NCI-H2227 treated with DMSO at 0.1 percent for 48 hours (cell line): ENCODE measurements around the gene GLB1L2.

ENCODE experiments used
- DNase-seq: peaks from one replicate; lab custom pipeline; 2025; lab: John Stamatoyannopoulos, UW

GLB1L2 gene

GRCh38 chr11:134386945-134387344 is 55.2 kb downstream of the GLB1L2 start:
- DNase-seq = no peak

GRCh38 chr11:134387501-134387900 is 55.7 kb downstream of the GLB1L2 start:
- no peak for DNase-seq

- no peak for DNase-seq
Measured at GRCh38 chr11:134388590-134388989, 56.8 kb downstream of the GLB1L2 start.

- DNase-seq = no peak
Measured at GRCh38 chr11:134389464-134390180, 57.8 kb downstream of the GLB1L2 start.

- DNase-seq = no peak
Measured at GRCh38 chr11:134390706-134391569, 59.1 kb downstream of the GLB1L2 start.

- no peak for DNase-seq
Measured at GRCh38 chr11:134391656-134392055, 59.9 kb downstream of the GLB1L2 start.

GRCh38 chr11:134392953-134393615 is 61.3 kb downstream of the GLB1L2 start:
- no peak for DNase-seq

GRCh38 chr11:134393638-134394037 is 61.9 kb downstream of the GLB1L2 start:
- no peak for DNase-seq

GRCh38 chr11:134394311-134394710 is 62.5 kb downstream of the GLB1L2 start:
- DNase-seq = no peak

- no peak for DNase-seq
Measured at GRCh38 chr11:134395002-134395401, 63.2 kb downstream of the GLB1L2 start.

- no peak for DNase-seq
Measured at GRCh38 chr11:134397304-134398078, 65.7 kb downstream of the GLB1L2 start.

GRCh38 chr11:134398079-134398444 is 66.3 kb downstream of the GLB1L2 start:
- no peak for DNase-seq

GRCh38 chr11:134398644-134399292 is 67.0 kb downstream of the GLB1L2 start:
- no peak for DNase-seq

- no peak for DNase-seq
Measured at GRCh38 chr11:134399293-134399654, 67.5 kb downstream of the GLB1L2 start.

- DNase-seq = no peak
Measured at GRCh38 chr11:134399996-134400395, 68.2 kb downstream of the GLB1L2 start.

- no peak for DNase-seq
Measured at GRCh38 chr11:134401825-134402809, 70.3 kb downstream of the GLB1L2 start.

- DNase-seq = no peak
Measured at GRCh38 chr11:134402910-134403309, 71.1 kb downstream of the GLB1L2 start.

- DNase-seq = no peak
Measured at GRCh38 chr11:134404575-134405341, 73.0 kb downstream of the GLB1L2 start.

GRCh38 chr11:134405436-134405835 is 73.6 kb downstream of the GLB1L2 start:
- no peak for DNase-seq

GRCh38 chr11:134405841-134406240 is 74.1 kb downstream of the GLB1L2 start:
- DNase-seq = no peak
